CD4-positive, alpha-beta T cell treated with Interleukin-17A for 1 hour (primary cell): ENCODE measurements around the gene TSKU.

Experiments
- DNase-seq: peaks from one replicate; pipeline ENCODE4 v3.0.0-alpha.2; 2020

Gene TSKU

GRCh38 chr11:76830639-76831327 lies 47.6 kb downstream of the TSKU start:
- DNase-seq = no peak

- DNase-seq = no peak
Observed at GRCh38 chr11:76831686-76832310, 48.6 kb downstream of the TSKU start.

GRCh38 chr11:76832361-76832760 lies 49.2 kb downstream of the TSKU start:
- DNase-seq = no peak

GRCh38 chr11:76834151-76834550 lies 51.0 kb downstream of the TSKU start:
- DNase-seq = no peak

GRCh38 chr11:76835036-76835435 lies 51.9 kb downstream of the TSKU start:
- DNase-seq = no peak

- DNase-seq = no peak
Observed at GRCh38 chr11:76835928-76836612, 52.9 kb downstream of the TSKU start.

- no peak for DNase-seq
Observed at GRCh38 chr11:76836613-76837291, 53.6 kb downstream of the TSKU start.

- no peak for DNase-seq
Observed at GRCh38 chr11:76837696-76838677, 54.8 kb downstream of the TSKU start.

- DNase-seq = no peak
Observed at GRCh38 chr11:76838678-76839068, 55.5 kb downstream of the TSKU start.

- DNase-seq = no peak
Observed at GRCh38 chr11:76839311-76839710, 56.2 kb downstream of the TSKU start.

GRCh38 chr11:76841923-76842452 lies 58.8 kb downstream of the TSKU start:
- DNase-seq = no peak

- DNase-seq = no peak
Observed at GRCh38 chr11:76843907-76844306, 60.8 kb downstream of the TSKU start.

GRCh38 chr11:76844511-76844910 lies 61.4 kb downstream of the TSKU start:
- DNase-seq = no peak

GRCh38 chr11:76845069-76845468 lies 61.9 kb downstream of the TSKU start:
- no peak for DNase-seq

GRCh38 chr11:76846441-76846840 lies 63.3 kb downstream of the TSKU start:
- DNase-seq = no peak
